D721Med (cell line): Measurements from ENCODE around the gene IGSF11.

Source experiments
- DNase-seq: peaks from one replicate; pipeline ENCODE4 v3.0.0; 2011; ENCODE audit warnings: low spot score; ENCODE audit not compliant: insufficient read length
- FAIRE-seq: peaks from 2 replicates; lab custom pipeline; 2011; peaks lifted over from hg19 to GRCh38; lab: Jason Lieb, UNC
- CTCF ChIP-seq: IDR thresholded peaks from 2 replicates; pipeline ENCODE4 v1.5.1; 2012; ENCODE audit warnings: mild to moderate bottlenecking, control low read depth; ENCODE audit not compliant: insufficient read depth; ENCODE audit errors: missing control alignments

IGSF11 gene

GRCh38 chr3:118912188-118912587 is 122.5 kb downstream of the IGSF11 start:
- FAIRE-seq (no peak), DNase-seq (no peak)
- TF ChIP-seq CTCF = no peak

GRCh38 chr3:118910332-118910731 is 124.3 kb downstream of the IGSF11 start:
- TF ChIP-seq CTCF = no peak
- FAIRE-seq (no peak), DNase-seq (no peak)

GRCh38 chr3:118909763-118910162 is 124.9 kb downstream of the IGSF11 start:
- TF ChIP-seq CTCF = no peak
- DNase-seq = no peak
- FAIRE-seq = peak; percentile 55

GRCh38 chr3:118907909-118908308 is 126.7 kb downstream of the IGSF11 start:
- FAIRE-seq (no peak), DNase-seq (no peak)
- no peak for TF ChIP-seq CTCF

GRCh38 chr3:118900737-118901525 is 133.7 kb downstream of the IGSF11 start:
- TF ChIP-seq CTCF = no peak
- no peak for DNase-seq
- FAIRE-seq = no peak

GRCh38 chr3:118890206-118890605 is 144.4 kb downstream of the IGSF11 start:
- FAIRE-seq = no peak
- no peak for DNase-seq
- TF ChIP-seq CTCF = no peak

- no peak for TF ChIP-seq CTCF
- no peak for DNase-seq
- no peak for FAIRE-seq
Observed at GRCh38 chr3:118889691-118890090, 145.0 kb downstream of the IGSF11 start.
